NCI-H345 treated with DMSO at 0.1 percent for 48 hours (cell line): ENCODE measurements around the gene GH2.
"Not testable (repeated sequence)": the region's sequence is repeated elsewhere in the genome, so short reads cannot be mapped to it uniquely, and the experiment has no call there.

Experiments used
- DNase-seq: peaks from one replicate; lab custom pipeline; 2025; ENCODE audit not compliant: unreplicated experiment; lab: John Stamatoyannopoulos, UW

Gene GH2

GRCh38 chr17:63881935-63882601, at the start of gene GH2:
TSS of gene GH2 (minus strand) at chr17:63881944. CDS start at chr17:63881801, 143 bp downstream.
- peak; percentile 3 for DNase-seq

GRCh38 chr17:63930951-63931575, 49.3 kb upstream of the GH2 start:
- no peak for DNase-seq

- DNase-seq: no peak
Measured at GRCh38 chr17:63929860-63930766, 48.4 kb upstream of the GH2 start.

GRCh38 chr17:63928966-63929695, 47.4 kb upstream of the GH2 start:
- no peak for DNase-seq

- DNase-seq: no peak
Measured at GRCh38 chr17:63928172-63928666, 46.5 kb upstream of the GH2 start.

- no peak for DNase-seq
Measured at GRCh38 chr17:63927464-63928171, 45.9 kb upstream of the GH2 start.

GRCh38 chr17:63926164-63926563, 44.4 kb upstream of the GH2 start:
- DNase-seq: no peak

GRCh38 chr17:63925615-63926014, 43.9 kb upstream of the GH2 start:
- DNase-seq: no peak

GRCh38 chr17:63922402-63922801, 40.7 kb upstream of the GH2 start:
- DNase-seq: not testable (repeated sequence)

- DNase-seq: not testable (repeated sequence)
Measured at GRCh38 chr17:63920779-63921178, 39.0 kb upstream of the GH2 start.

- DNase-seq: not testable (repeated sequence)
Measured at GRCh38 chr17:63920050-63920449, 38.3 kb upstream of the GH2 start.

- DNase-seq: peak; percentile 16
Measured at GRCh38 chr17:63919311-63919723, 37.6 kb upstream of the GH2 start.

- not testable (repeated sequence) for DNase-seq
Measured at GRCh38 chr17:63918789-63919305, 37.1 kb upstream of the GH2 start, which contains the start of gene GH1. TSS of gene GH1 (minus strand) at chr17:63918839. CDS start at chr17:63918776, 63 bp downstream.

- no peak for DNase-seq
Measured at GRCh38 chr17:63918305-63918704, 36.6 kb upstream of the GH2 start.

- no peak for DNase-seq
Measured at GRCh38 chr17:63917646-63918045, 35.9 kb upstream of the GH2 start.

- not testable (repeated sequence) for DNase-seq
Measured at GRCh38 chr17:63917206-63917605, 35.5 kb upstream of the GH2 start.

GRCh38 chr17:63916566-63917185, 34.9 kb upstream of the GH2 start:
- DNase-seq: no peak

- not testable (repeated sequence) for DNase-seq
Measured at GRCh38 chr17:63915753-63916152, 34.0 kb upstream of the GH2 start.

GRCh38 chr17:63914471-63914870, 32.7 kb upstream of the GH2 start:
- no peak for DNase-seq
